AG09309 (cell line): ENCODE data around the gene NRL.

Source experiments
- DNase-seq: peaks from one replicate; pipeline ENCODE4 v3.0.0-alpha.2; 2010; ENCODE audit warnings: low read depth
- H3K4me3 ChIP-seq: 2 replicates; pipeline ENCODE4 v1.5.1; 2011; ENCODE audit warnings: mild to moderate bottlenecking, low read depth, low read length, moderate library complexity; ENCODE audit not compliant: control insufficient read depth
- CTCF ChIP-seq: IDR thresholded peaks from 2 replicates; pipeline ENCODE4 v1.5.1; 2011; ENCODE audit warnings: mild to moderate bottlenecking, low read depth, low read length, inconsistent platforms; ENCODE audit not compliant: insufficient read depth, control insufficient read depth; ENCODE audit errors: missing control alignments

NRL gene

GRCh38 chr14:24057867-24058259 is 56.9 kb downstream of the NRL start:
- no peak overlapping the region for H3K4me3 ChIP-seq
- DNase-seq: no peak
- no peak for TF ChIP-seq CTCF

- no peak for TF ChIP-seq CTCF
- no peak for DNase-seq
- H3K4me3 ChIP-seq: no peak overlapping the region
Observed at GRCh38 chr14:24057271-24057670, 57.5 kb downstream of the NRL start.

DNA sequence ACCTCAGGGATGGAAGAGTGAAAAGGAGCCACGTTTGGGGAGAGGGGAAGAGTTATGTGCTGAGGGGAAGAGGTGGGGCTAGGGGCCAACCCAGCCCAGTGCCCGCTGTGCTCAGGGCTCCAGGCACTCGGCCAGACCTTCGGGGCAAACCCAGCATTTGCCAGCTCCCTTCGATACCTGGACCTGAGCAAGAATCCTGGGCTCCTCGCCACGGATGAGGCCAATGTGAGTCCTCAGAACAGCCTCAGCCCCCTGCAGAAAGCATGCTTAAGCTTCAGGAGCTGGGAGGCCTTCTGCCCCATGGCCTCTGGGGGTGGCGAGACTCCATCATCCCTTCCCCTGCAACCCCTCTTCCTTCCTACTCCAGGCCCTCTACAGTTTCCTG is 58.0 kb downstream of the NRL start:
- DNase-seq: no peak
- H3K4me3 ChIP-seq: no peak overlapping the region
- TF ChIP-seq CTCF: no peak

- no peak overlapping the region for H3K4me3 ChIP-seq
- no peak for TF ChIP-seq CTCF
- no peak for DNase-seq
Observed at GRCh38 chr14:24055971-24056799, 58.6 kb downstream of the NRL start.

DNA sequence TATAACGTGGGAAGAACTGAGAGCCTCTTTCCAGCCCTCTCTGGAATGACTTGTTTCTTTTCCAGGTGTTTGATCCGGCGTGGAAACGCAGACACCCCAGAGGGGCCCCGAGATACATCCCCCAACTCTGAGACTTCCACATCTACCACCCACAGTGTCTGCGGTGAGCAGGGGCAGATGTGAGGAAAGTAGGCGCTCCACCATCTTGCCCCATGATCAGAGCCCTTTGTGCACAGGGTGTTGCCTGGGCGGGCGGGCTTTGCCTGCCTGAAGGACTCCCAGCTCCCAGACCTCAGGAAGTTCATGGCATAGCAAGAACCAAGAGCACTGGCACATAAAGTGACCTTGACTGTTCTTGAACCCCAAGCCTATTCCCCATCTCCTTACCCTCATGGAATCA is 60.1 kb downstream of the NRL start:
- TF ChIP-seq CTCF: no peak
- H3K4me3 ChIP-seq: no peak overlapping the region
- DNase-seq: no peak

DNA sequence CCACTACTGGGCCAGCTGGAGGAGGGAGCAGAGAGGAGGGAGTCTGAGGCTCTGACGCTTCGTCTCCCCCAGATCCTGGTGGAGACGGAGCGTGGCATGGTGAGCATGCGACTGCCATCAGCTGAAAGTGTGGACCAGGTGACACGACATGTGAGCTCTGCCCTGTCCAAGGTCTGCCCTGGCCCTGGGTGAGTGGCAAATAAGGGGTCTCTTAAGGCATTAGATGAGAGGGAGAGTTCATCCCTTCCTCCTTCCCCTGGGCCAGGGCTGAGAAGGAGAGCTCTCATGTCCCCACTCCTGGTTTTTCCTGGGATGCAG is 60.5 kb downstream of the NRL start:
- TF ChIP-seq CTCF: no peak
- DNase-seq: no peak
- no peak overlapping the region for H3K4me3 ChIP-seq
